Esophagus muscularis mucosa (tissue), 3 donors: ENCODE measurements around the gene HLA-DQA1.

Source experiments
- CTCF ChIP-seq, 3 experiments: fragments of 200-600 bp in 2 of 3; fragments of 450-650 bp in 1 of 3; sonication (generic) in 2 of 3; IDR thresholded peaks; one replicate each; pipeline ENCODE4 v1.5.1; 2017 to 2019; ENCODE audit warnings: antibody characterized with exemption in 3 of 3, mild to moderate bottlenecking in 2 of 3, moderate library complexity in 1 of 3
- POLR2A ChIP-seq: fragments of 450-650 bp; IDR thresholded peaks from one replicate; pipeline ENCODE4 v1.6.1; 2017; ENCODE audit warnings: antibody characterized with exemption, moderate library complexity, mild to moderate bottlenecking, low read depth
- POLR2AphosphoS5 ChIP-seq, 2 donors: sonication (generic); formaldehyde crosslinking; IDR thresholded peaks; one replicate each; pipeline ENCODE4 v1.6.1; 2017; ENCODE audit warnings: antibody characterized with exemption in 2 of 2

- no peak for TF ChIP-seq CTCF (IDR thresholded peaks at IDR 0.05)
- TF ChIP-seq POLR2A, result no peak
- TF ChIP-seq POLR2AphosphoS5 (IDR thresholded peaks at IDR 0.05), result no peak
Observed at GRCh38 chr6:32679492-32679891, 42.3 kb downstream of the HLA-DQA1 start.
